GM21423 (cell line): Measurements from ENCODE around the gene TCAP.
"Not testable (repeated sequence)": the region's sequence is repeated elsewhere in the genome, so short reads cannot be mapped to it uniquely, and the experiment has no call there.

ENCODE experiments used
- ATAC-seq: cut with Tn5 transposase; IDR thresholded peaks from one replicate; pipeline ENCODE4 v1.9.1; 2021; ENCODE audit warnings: mild to moderate bottlenecking, moderate library complexity; ENCODE audit not compliant: unreplicated experiment

Gene TCAP

DNA sequence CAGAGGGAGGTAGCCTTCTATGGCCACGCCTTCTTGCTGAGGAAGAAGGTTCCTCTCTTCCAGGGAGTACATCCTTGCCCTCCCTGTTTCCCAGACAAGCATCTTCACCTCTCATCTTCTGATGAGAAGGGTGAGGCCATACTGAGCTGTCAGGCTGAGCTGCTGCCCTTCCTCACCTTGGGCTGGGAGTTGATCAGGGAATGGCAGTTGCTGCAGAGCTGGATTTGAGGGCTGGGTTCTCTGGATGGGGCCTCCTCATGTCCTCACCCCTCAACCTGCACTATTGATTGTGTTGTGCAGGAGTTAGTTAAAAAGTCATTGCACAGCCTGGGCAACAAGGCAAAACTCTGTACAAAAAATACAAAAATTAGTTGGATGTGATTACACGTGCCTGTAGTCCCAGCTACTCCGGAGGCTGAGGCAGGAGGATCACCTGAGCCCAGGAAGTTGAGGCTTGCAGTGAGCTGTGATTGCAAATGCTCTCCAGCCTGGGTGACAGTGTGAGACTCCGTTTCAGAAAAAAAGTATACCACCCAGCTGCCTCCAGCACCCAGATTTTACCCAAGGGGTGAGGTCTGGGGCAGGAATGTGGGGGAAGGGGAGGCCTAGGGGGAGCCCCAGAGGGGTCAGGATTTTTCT lies 36.8 kb downstream of the TCAP start:
- ATAC-seq = no peak

DNA sequence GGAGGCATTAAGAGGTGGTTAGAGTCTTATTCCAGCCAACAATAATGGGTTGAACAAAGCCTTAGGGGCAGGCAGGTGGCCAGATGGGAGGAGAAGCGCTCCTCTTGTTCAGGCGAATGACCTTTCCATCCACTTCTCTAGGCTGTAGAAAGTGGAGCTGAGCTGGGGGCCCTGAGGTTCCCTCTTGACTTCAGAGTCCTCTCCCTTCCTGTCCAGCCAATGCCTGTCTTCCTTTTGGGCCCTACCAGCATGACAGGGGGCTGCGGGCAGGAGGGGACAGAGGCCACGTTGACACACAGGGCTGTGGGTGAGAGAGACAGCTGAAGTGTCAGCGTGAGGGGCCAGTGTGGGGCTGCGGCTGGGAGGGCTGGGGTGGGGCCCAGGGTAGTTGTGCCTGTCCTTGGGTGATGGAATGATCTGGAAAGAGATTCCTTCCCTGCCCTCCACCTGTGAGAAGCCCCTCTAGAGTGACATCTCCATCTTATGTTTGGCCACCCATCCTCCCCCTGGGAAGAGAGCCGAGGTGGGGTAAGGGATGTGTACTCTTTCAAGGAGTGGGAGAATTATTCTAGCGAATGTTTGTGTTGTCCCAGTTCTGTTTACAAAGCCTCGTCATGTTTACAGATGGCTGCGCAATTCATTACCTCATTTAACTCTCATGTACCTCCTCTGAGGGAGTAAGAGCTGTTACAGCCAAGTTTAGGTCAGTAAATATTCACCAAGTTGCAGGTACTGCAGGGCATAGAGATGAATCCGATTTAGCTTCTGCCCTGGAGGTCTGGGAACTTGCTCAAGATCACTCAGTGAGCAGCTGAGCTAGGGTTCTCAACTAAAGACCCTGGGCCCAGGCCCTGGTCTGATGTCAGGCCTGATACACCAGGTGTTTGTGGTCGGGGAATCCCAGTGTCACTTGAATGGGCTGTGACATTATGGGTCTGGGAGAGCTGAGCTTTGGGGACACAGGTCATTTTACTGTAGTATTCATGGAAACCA lies 38.0 kb downstream of the TCAP start:
- ATAC-seq = no peak

DNA sequence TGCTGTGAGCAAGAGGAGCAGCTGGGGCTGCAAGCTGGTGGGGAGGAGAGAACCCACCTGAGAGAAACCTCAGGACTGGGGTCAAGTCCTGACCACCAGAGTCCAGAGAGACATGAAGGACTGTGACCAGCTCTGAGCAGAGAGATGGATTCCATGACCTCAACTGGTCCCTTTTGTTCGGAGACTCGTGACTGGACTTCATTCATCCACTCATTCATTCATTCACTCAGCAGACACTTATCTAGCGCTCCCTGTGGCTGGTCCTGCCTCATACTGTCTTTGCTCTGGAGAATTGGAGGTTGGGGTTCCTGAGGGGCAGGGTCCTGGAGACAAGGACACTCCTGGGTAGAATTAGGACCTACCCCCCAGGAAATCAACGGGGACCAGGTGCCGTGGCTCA lies 38.8 kb downstream of the TCAP start:
- no peak for ATAC-seq

DNA sequence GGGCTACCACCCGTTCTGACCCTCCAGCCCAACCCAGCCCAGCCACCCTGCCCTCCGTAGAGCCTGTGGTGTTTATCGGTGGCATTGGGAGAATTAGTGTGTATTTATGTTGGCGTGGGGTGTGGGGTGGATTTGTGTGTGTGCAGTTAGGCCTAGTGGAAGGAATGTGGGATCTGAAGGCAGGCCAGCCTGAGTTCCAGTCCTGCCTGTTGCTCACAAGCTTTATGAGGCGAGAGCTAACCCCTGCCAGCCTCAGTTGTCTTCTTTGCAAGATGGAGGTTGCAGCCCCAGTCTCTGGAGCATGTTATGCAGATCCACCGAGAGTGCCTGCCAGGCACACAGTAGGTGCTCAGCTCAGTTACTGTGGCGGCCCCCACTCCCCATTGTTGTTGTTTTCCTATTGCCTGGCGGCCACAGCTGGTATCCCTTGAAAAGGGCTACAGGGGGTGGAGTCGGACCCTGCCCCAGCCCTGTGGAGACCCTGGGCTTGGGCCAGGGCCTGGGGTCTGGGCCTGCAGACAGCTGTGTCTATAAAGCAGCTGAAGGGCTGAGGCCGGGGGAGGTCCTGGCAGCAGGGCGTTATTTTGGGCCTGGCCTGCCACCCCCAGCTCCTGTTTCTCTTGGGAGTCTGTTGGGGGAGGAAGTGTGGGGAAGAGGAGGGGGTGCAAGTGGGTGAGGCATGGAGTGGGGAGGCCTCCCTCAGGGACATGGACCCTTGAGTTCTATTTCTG lies 39.8 kb downstream of the TCAP start:
- ATAC-seq = no peak

DNA sequence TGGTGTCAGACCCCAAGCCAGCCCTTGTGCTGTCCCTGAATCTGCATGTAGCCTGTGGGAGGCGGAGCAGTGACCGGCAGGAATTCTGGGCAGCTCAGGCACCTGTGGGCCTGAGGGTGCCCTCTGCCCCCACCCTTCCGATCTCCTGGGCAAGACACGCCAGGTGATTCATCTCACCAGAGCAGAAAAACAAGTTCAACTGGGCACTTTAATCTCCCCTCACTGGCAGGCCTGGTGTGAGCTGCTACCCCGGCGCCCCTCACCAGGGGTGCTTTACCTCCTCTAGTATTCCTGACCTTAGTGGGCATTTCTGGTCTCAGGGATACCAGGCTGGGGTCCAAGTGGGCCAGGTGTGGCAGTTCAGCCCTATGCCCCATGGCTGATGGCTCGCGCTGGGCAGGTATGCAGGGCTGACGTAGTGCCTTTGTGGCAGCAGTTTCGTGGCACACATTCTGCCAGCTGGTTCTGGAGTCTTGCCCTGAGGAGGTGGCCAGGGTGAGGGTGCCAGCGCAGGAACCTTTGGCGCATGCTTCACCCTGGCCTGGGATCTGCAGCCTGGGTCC lies 40.7 kb downstream of the TCAP start:
- ATAC-seq = no peak

DNA sequence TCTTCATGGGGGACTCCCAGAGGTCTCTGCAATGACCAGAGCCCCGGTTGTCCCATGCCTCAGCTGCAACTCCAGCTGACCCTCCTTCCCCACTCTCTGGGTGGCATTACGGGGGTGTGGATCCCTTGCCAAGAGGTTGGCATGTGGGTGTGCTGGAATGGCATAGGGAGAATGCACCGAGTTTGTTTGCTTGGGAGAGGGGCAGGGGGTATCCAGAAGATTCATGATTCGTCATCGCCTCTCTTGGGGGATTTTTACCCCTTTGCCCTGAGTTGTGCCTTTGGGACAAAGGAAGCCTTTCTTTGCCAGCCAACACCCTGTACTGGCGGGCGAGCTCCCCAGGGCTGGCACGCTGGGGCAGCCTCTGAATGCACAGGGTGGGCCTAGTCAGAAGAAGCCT lies 41.2 kb downstream of the TCAP start:
- no peak for ATAC-seq

DNA sequence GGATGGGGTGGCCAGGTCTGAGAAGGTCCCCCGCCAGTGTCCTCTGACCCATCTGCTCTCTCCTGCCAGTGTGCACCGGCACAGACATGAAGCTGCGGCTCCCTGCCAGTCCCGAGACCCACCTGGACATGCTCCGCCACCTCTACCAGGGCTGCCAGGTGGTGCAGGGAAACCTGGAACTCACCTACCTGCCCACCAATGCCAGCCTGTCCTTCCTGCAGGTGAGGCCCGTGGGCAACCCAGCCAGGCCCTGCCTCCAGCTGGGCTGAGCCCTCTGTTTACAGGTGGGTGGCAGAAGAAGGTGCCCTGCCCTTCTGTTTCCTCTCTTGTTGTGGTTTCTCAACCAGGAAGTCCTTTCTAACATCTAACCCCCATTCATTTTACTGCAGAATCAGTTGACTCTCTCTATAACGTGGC lies 41.8 kb downstream of the TCAP start:
- ATAC-seq = no peak

DNA sequence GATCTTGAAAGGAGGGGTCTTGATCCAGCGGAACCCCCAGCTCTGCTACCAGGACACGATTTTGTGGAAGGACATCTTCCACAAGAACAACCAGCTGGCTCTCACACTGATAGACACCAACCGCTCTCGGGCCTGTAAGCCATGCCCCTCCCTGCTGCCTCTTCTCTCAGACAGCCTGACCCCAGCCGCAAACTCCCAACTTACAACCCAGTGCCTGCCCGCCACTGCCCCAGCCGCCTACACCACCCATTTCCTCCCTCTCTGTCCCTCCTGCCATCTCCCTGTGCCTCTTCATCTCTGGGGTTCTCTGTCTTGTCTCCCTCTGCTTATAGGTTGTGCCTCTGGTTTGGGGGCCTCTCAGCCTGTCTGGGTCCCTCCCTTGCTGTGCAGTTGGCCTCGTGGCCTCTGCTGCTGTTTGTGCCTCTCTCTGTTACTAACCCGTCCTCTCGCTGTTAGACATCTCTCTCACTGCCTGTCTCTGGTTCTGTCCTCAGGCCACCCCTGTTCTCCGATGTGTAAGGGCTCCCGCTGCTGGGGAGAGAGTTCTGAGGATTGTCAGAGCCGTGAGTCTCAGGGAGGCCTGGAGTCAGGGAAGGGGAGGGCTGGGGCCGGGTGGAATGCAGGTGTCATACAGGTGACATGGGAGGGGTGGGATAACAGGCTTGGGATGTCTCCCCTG lies 44.3 kb downstream of the TCAP start:
- ATAC-seq = no peak

DNA sequence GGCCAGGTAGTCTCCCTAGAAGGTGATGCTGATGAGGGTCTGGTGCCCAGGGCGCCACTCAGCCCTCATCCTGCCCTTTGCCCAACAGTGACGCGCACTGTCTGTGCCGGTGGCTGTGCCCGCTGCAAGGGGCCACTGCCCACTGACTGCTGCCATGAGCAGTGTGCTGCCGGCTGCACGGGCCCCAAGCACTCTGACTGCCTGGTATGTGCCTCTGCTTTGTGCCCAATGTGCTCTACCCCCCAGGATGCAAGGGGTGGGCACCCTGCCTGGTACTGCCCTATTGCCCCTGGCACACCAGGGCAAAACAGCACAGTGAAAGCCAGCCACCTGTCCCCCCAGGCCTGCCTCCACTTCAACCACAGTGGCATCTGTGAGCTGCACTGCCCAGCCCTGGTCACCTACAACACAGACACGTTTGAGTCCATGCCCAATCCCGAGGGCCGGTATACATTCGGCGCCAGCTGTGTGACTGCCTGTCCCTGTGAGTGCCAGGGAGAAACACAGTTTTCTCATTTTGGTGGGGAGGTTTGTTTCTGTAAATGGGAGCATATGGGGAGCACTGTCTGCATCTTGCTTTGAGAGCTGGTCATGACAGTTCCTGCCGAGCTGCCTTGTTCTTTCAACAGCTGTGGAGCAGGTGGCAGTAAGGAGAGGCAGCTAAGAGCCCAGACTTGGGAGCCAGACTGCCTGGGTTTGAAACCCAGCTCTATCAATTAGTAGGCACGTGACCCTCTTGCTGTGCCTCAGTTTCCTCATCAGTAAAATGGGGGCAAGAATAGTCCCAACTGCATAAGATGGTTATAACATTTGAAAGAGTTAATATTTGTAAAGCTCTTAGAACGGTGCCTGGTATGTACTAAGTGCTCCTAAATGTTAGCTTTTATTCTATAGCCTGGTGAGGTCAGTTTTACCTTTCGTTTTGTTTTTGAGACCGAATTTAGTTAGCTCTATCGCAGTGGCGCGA lies 45.1 kb downstream of the TCAP start:
- ATAC-seq = no peak

DNA sequence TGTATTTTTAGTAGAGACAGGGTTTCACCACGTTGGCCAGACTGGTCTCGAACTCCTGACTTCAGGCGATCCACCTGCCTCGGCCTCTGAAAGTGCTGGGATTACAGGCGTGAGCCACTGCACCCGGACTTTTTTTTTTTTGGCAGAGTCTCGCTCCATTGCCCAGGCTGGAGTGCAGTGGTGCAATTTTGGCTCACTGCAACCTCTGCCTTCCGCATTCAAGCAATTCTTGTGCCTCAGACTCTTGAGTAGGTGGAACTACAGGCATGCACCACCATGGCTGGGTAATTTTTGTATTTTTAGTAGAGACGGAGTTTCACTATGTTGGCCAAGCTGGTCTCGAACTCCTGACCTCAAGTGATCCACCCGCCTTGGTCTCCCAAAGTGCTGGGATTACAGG lies 45.9 kb downstream of the TCAP start:
- ATAC-seq = not testable (repeated sequence)

DNA sequence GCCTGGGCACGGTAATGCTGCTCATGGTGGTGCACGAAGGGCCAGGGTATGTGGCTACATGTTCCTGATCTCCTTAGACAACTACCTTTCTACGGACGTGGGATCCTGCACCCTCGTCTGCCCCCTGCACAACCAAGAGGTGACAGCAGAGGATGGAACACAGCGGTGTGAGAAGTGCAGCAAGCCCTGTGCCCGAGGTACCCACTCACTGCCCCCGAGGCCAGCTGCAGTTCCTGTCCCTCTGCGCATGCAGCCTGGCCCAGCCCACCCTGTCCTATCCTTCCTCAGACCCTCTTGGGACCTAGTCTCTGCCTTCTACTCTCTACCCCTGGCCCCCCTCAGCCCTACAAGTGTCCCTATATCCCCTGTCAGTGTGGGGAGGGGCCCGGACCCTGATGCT lies 46.7 kb downstream of the TCAP start:
- no peak for ATAC-seq

DNA sequence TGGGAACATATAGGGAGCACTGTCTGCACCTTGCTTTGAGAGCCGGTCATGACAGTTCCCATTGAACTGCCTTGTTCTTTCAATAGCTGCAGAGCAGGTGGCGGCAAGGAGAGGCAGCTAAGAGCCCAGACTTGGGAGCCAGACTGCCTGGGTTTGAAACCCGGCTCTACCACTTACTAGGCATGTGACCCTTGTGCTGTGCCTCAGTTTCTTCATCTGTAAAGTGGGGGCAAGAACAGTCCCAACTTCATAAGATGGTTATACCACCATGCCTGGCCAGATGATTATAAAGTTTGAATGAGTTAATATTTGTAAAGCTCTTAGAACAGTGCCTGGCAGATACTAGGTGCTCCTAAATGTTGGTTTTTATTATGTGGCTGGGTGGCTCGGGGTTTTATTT lies 49.1 kb downstream of the TCAP start:
- no peak for ATAC-seq

DNA sequence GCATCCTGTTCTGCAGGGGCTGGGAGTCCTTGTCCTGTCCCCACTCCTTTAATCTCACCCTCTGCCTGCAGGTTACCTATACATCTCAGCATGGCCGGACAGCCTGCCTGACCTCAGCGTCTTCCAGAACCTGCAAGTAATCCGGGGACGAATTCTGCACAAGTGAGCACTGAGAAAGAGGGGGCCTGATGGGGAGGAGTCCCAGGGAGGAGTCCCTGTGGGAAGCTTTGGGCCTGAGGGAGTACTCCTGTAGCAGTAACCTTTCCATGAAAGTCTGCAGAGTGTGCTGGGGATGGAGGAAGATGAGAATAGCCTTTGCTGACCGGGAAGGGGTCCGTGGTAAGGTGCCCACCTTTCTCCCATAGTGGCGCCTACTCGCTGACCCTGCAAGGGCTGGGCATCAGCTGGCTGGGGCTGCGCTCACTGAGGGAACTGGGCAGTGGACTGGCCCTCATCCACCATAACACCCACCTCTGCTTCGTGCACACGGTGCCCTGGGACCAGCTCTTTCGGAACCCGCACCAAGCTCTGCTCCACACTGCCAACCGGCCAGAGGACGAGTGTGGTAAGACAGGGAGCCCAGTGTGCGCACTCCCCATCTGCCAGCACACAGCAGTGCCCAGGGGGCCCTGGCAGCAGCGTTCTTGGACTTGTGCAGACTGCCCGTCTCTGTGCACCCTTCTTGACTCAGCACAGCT lies 50.4 kb downstream of the TCAP start:
- no peak for ATAC-seq
